ENCODE data around the gene SEC16A. TPM values are rescaled to one million over a fixed set of nuclear protein-coding genes. Genes with fewer than 3 reads are reported as not detected.

The SEC16A gene
- total and polyA plus RNA-seq, 5 experiments from 2014 or later = 14.2 to 84.8 (median 35.8) TPM

- Mint-ChIP-seq H3K27me3 (no peaks in the 10 kb centered on the region), H3K36me3 (peaks cover 0 to 45% (median 6%) of the 10 kb centered on the region in 3 donors), H3K9me3 (no peaks in the 10 kb centered on the region), H3K4me1 (no peaks in the 10 kb centered on the region), H3K27ac (no peak overlapping the region), H3K4me3 (no peak overlapping the region)
- DNase-seq (no peak), ATAC-seq (no peak)
- POLR2A ChIA-PET = interaction anchor here (0.9 kb wide), 1 partner anchor 11 kb away, joined by 3 read pairs; no protein-coding TSS in a partner anchor
Measured at GRCh38 chr9:136496801-136497620, 14.2 kb upstream of the SEC16A start.

GRCh38 chr9:136496181-136496580, 13.3 kb upstream of the SEC16A start:
- POLR2A ChIA-PET = interaction anchor here (0.9 kb wide), 1 partner anchor 12 kb away, joined by 3 read pairs; no protein-coding TSS in a partner anchor
- DNase-seq = no peak
- Mint-ChIP-seq H3K9me3 (no peaks in the 10 kb centered on the region), H3K4me1 (no peaks in the 10 kb centered on the region), H3K27me3 (no peaks in the 10 kb centered on the region), H3K4me3 (no peak overlapping the region), H3K36me3 (peaks cover 0 to 37% (median 6%) of the 10 kb centered on the region in 3 donors), H3K27ac (no peak overlapping the region)
- ATAC-seq = no peak

GRCh38 chr9:136495238-136495800, 12.5 kb upstream of the SEC16A start:
- H3K36me3 Mint-ChIP-seq = peaks cover 0 to 30% (median 6%) of the 10 kb centered on the region in 3 donors

GRCh38 chr9:136494531-136495215, 11.8 kb upstream of the SEC16A start:
- DNase-seq (no peak), ATAC-seq (no peak)
- Mint-ChIP-seq H3K27me3 (no peaks in the 10 kb centered on the region), H3K36me3 (peaks cover 0 to 26% (median 4%) of the 10 kb centered on the region in 3 donors), H3K4me1 (no peaks in the 10 kb centered on the region), H3K27ac (no peak overlapping the region), H3K9me3 (no peaks in the 10 kb centered on the region), H3K4me3 (no peak overlapping the region)
- POLR2A ChIA-PET = no interaction called here

More at GRCh38 chr9:136495238-136495800, 12.5 kb upstream of the SEC16A start:
- H3K27ac Mint-ChIP-seq = peak overlapping the region in 1 of 10 donors; percentile 37
- DNase-seq (no peak), ATAC-seq (no peak)
- H3K4me3 Mint-ChIP-seq = no peak overlapping the region
- no peaks in the 10 kb centered on the region for H3K4me1 Mint-ChIP-seq
- H3K27me3 Mint-ChIP-seq = no peaks in the 10 kb centered on the region
- POLR2A ChIA-PET = no interaction called here
- H3K9me3 Mint-ChIP-seq = no peaks in the 10 kb centered on the region

GRCh38 chr9:136494012-136494411, 11.2 kb upstream of the SEC16A start:
- no peaks in the 10 kb centered on the region for H3K27me3 Mint-ChIP-seq
- POLR2A ChIA-PET = no interaction called here
- ATAC-seq (no peak), DNase-seq (no peak)
- no peak overlapping the region for H3K4me3 Mint-ChIP-seq
- no peaks in the 10 kb centered on the region for H3K9me3 Mint-ChIP-seq
- H3K36me3 Mint-ChIP-seq = peaks cover 0 to 21% (median 2%) of the 10 kb centered on the region in 3 donors
- H3K4me1 Mint-ChIP-seq = no peaks in the 10 kb centered on the region
- peak overlapping the region in 2 of 10 donors; percentile 22 to 57 for H3K27ac Mint-ChIP-seq

- Mint-ChIP-seq H3K27me3 (no peaks in the 10 kb centered on the region), H3K4me3 (no peak overlapping the region), H3K36me3 (peaks cover 0 to 17% (median 2%) of the 10 kb centered on the region in 3 donors), H3K27ac (peak overlapping the region in 1 of 10 donors; percentile 22), H3K4me1 (no peaks in the 10 kb centered on the region), H3K9me3 (no peaks in the 10 kb centered on the region)
- ATAC-seq (no peak), DNase-seq (no peak)
- POLR2A ChIA-PET = no interaction called here
Measured at GRCh38 chr9:136493567-136493971, 10.7 kb upstream of the SEC16A start.

GRCh38 chr9:136492978-136493522, 10.2 kb upstream of the SEC16A start:
- POLR2A ChIA-PET = no interaction called here
- no peak for ATAC-seq
- Mint-ChIP-seq H3K9me3 (no peaks in the 10 kb centered on the region), H3K4me1 (peaks cover 0 to 2% (median 0%) of the 10 kb centered on the region in 4 donors), H3K4me3 (no peak overlapping the region), H3K27ac (no peak overlapping the region), H3K27me3 (no peaks in the 10 kb centered on the region), H3K36me3 (peaks cover 0 to 13% (median 2%) of the 10 kb centered on the region in 3 donors)
- no peak for DNase-seq

GRCh38 chr9:136489731-136490130, 6.9 kb upstream of the SEC16A start:
- POLR2A ChIA-PET = interaction anchor here (0.9 to 1.7 kb wide), 2 partner anchors 49 to 142 kb away, joined by 6 read pairs; no protein-coding TSS in a partner anchor
- H3K4me1 Mint-ChIP-seq = peaks cover 3 to 14% (median 5%) of the 10 kb centered on the region in 4 donors
- no peaks in the 10 kb centered on the region for H3K36me3 Mint-ChIP-seq
- no peaks in the 10 kb centered on the region for H3K9me3 Mint-ChIP-seq
- no peak overlapping the region for H3K4me3 Mint-ChIP-seq
- H3K27ac Mint-ChIP-seq = peak overlapping the region in 1 of 10 donors; percentile 44
- ATAC-seq (no peak), DNase-seq (no peak)
- no peaks in the 10 kb centered on the region for H3K27me3 Mint-ChIP-seq

- Mint-ChIP-seq H3K9me3 (no peaks in the 10 kb centered on the region), H3K4me1 (peaks cover 3 to 14% (median 7%) of the 10 kb centered on the region in 4 donors), H3K27me3 (no peaks in the 10 kb centered on the region), H3K27ac (no peak overlapping the region), H3K4me3 (no peak overlapping the region), H3K36me3 (no peaks in the 10 kb centered on the region)
- POLR2A ChIA-PET = interaction anchor here (1.1 to 2.6 kb wide), 5 partner anchors 44 to 239 kb away, joined by 3 to 14 read pairs (median 5); no protein-coding TSS in a partner anchor
- peak; percentile 41 to 44 for ATAC-seq
- DNase-seq = peak; percentile 53 to 86 (median 75)
Measured at GRCh38 chr9:136488247-136489214, 5.7 kb upstream of the SEC16A start.

GRCh38 chr9:136487672-136488071, 4.8 kb upstream of the SEC16A start:
- no peak for DNase-seq
- no peak overlapping the region for H3K27ac Mint-ChIP-seq

GRCh38 chr9:136486823-136487620, 4.2 kb upstream of the SEC16A start:
- POLR2A ChIA-PET = interaction anchor here (0.5 to 3.7 kb wide), 4 partner anchors 53 to 274 kb away, joined by 3 to 23 read pairs (median 10); no protein-coding TSS in a partner anchor
- ATAC-seq (no peak), DNase-seq (no peak)

More at GRCh38 chr9:136487672-136488071, 4.8 kb upstream of the SEC16A start:
- POLR2A ChIA-PET = interaction anchor here (0.5 to 2.6 kb wide), 5 partner anchors 45 to 274 kb away, joined by 3 to 14 read pairs (median 4); no protein-coding TSS in a partner anchor
- no peaks in the 10 kb centered on the region for H3K9me3 Mint-ChIP-seq
- no peaks in the 10 kb centered on the region for H3K27me3 Mint-ChIP-seq
- no peak for ATAC-seq
- H3K36me3 Mint-ChIP-seq = no peaks in the 10 kb centered on the region
- peaks cover 5 to 18% (median 7%) of the 10 kb centered on the region in 4 donors for H3K4me1 Mint-ChIP-seq
- H3K4me3 Mint-ChIP-seq = no peak overlapping the region

More at GRCh38 chr9:136486823-136487620, 4.2 kb upstream of the SEC16A start:
- peaks cover 8 to 24% (median 11%) of the 10 kb centered on the region in 4 donors for H3K4me1 Mint-ChIP-seq
- no peaks in the 10 kb centered on the region for H3K9me3 Mint-ChIP-seq
- H3K27me3 Mint-ChIP-seq = no peaks in the 10 kb centered on the region
- no peak overlapping the region for H3K27ac Mint-ChIP-seq
- no peak overlapping the region for H3K4me3 Mint-ChIP-seq
- no peaks in the 10 kb centered on the region for H3K36me3 Mint-ChIP-seq
